Type B pancreatic cell (in vitro differentiated cells): ENCODE measurements around the gene TPD52L2. TPM values are rescaled to one million over a fixed set of nuclear protein-coding genes. Genes with fewer than 3 reads are reported as not detected.

Source experiments
- DNase-seq: peaks from one replicate; pipeline ENCODE4 v3.0.0; 2021; ENCODE audit warnings: mixed read lengths; ENCODE audit not compliant: unreplicated experiment; ENCODE audit errors: extremely low spot score
- H3K27ac Mint-ChIP-seq: 2 replicates; pipeline ENCODE4 v1.8.0; 2021; ENCODE audit warnings: mild to moderate bottlenecking, mixed read lengths
- H3K27me3 Mint-ChIP-seq: 2 replicates; pipeline ENCODE4 v1.8.0; 2021; ENCODE audit warnings: mixed read lengths
- H3K36me3 Mint-ChIP-seq: 2 replicates; pipeline ENCODE4 v1.8.0; 2021; ENCODE audit warnings: mixed read lengths
- H3K4me1 Mint-ChIP-seq: one replicate; pipeline ENCODE4 v1.8.0; 2021; ENCODE audit warnings: mixed read lengths; ENCODE audit not compliant: unreplicated experiment
- H3K4me3 Mint-ChIP-seq: 2 replicates; pipeline ENCODE4 v1.8.0; 2021; ENCODE audit warnings: mild to moderate bottlenecking, mixed read lengths
- H3K9me3 Mint-ChIP-seq: 2 replicates; pipeline ENCODE4 v1.8.0; 2021; ENCODE audit warnings: mixed read lengths
- CTCF ChIP-seq: fragments of 200-600 bp; sonication (generic); conservative IDR thresholded peaks from 2 replicates; pipeline ENCODE4 v1.5.0; 2021; ENCODE audit warnings: antibody characterized with exemption, mild to moderate bottlenecking
- total RNA-seq: library from RNA; stranded (reverse); gene quantifications from 2 replicates; pipeline ENCODE4 v1.2.1, GENCODE V29; 2021; ENCODE audit warnings: low replicate concordance

Gene TPD52L2
- total RNA-seq, 1 donor from 2014 or later: 76.5 TPM

GRCh38 chr20:63837479-63837878 is 27.6 kb upstream of the TPD52L2 start:
- no peaks in the 10 kb centered on the region for H3K36me3 Mint-ChIP-seq
- peaks cover 10% of the 10 kb centered on the region for H3K4me1 Mint-ChIP-seq
- no peak overlapping the region for H3K4me3 Mint-ChIP-seq
- no peak overlapping the region for H3K27ac Mint-ChIP-seq
- H3K27me3 Mint-ChIP-seq: no peaks in the 10 kb centered on the region
- TF ChIP-seq CTCF: no peak
- DNase-seq: no peak
- H3K9me3 Mint-ChIP-seq: no peaks in the 10 kb centered on the region

- no peak for DNase-seq
Observed at GRCh38 chr20:63839620-63840019, 25.4 kb upstream of the TPD52L2 start.

GRCh38 chr20:63840405-63840828 is 24.7 kb upstream of the TPD52L2 start:
- Mint-ChIP-seq H3K27ac (peak overlapping the region; percentile 66), H3K4me3 (peak overlapping the region; percentile 13), H3K9me3 (no peaks in the 10 kb centered on the region), H3K36me3 (no peaks in the 10 kb centered on the region), H3K27me3 (no peaks in the 10 kb centered on the region), H3K4me1 (peaks cover 10% of the 10 kb centered on the region)
- no peak for DNase-seq
- TF ChIP-seq CTCF: no peak

More at GRCh38 chr20:63839620-63840019, 25.4 kb upstream of the TPD52L2 start:
- Mint-ChIP-seq H3K36me3 (no peaks in the 10 kb centered on the region), H3K9me3 (no peaks in the 10 kb centered on the region), H3K27ac (no peak overlapping the region), H3K27me3 (no peaks in the 10 kb centered on the region), H3K4me1 (peaks cover 10% of the 10 kb centered on the region), H3K4me3 (no peak overlapping the region)
- no peak for TF ChIP-seq CTCF

- Mint-ChIP-seq H3K27me3 (no peaks in the 10 kb centered on the region), H3K36me3 (no peaks in the 10 kb centered on the region), H3K9me3 (no peaks in the 10 kb centered on the region), H3K4me3 (no peak overlapping the region), H3K27ac (no peak overlapping the region), H3K4me1 (peaks cover 10% of the 10 kb centered on the region)
- no peak for TF ChIP-seq CTCF
- no peak for DNase-seq
Observed at GRCh38 chr20:63842258-63842657, 22.8 kb upstream of the TPD52L2 start.

GRCh38 chr20:63843222-63843621 is 21.8 kb upstream of the TPD52L2 start:
- Mint-ChIP-seq H3K36me3 (no peaks in the 10 kb centered on the region), H3K27ac (no peak overlapping the region), H3K9me3 (no peaks in the 10 kb centered on the region), H3K27me3 (no peaks in the 10 kb centered on the region), H3K4me1 (peaks cover 3% of the 10 kb centered on the region), H3K4me3 (no peak overlapping the region)
- TF ChIP-seq CTCF: no peak
- no peak for DNase-seq

GRCh38 chr20:63843778-63844177 is 21.3 kb upstream of the TPD52L2 start:
- Mint-ChIP-seq H3K4me3 (no peak overlapping the region), H3K27me3 (no peaks in the 10 kb centered on the region), H3K9me3 (no peaks in the 10 kb centered on the region), H3K4me1 (no peaks in the 10 kb centered on the region), H3K27ac (no peak overlapping the region), H3K36me3 (no peaks in the 10 kb centered on the region)
- TF ChIP-seq CTCF: no peak
- DNase-seq: no peak
